Lung (tissue), 12 donors: Measurements from ENCODE around the gene ZNF765. TPM values are rescaled to one million over a fixed set of nuclear protein-coding genes. Genes with fewer than 3 reads are reported as not detected.

Experiments used
- ATAC-seq: fragments of 200-7000 bp; cut with Tn5 transposase; one replicate; pipeline ENCODE4 v1.9.1; 2020; ENCODE audit warnings: moderate number of reproducible peaks; ENCODE audit not compliant: insufficient read depth, low FRiP score
- DNase-seq, 3 donors: peaks; one replicate each; pipeline ENCODE4 v3.0.0-alpha.2; 2013 to 2017
- H3K27ac ChIP-seq, 2 donors: one replicate each; pipeline ENCODE4 v1.5.1; 2013; ENCODE audit warnings: mild to moderate bottlenecking in 2 of 2, moderate library complexity in 2 of 2, control low read depth in 1 of 2, inconsistent platforms in 1 of 2, low read depth in 1 of 2, low read length in 1 of 2
- H3K27me3 ChIP-seq, 3 donors: one replicate each; pipeline ENCODE4 v1.5.1; 2013; ENCODE audit warnings: low read length in 2 of 3; ENCODE audit not compliant: control insufficient read depth in 3 of 3, insufficient read depth in 3 of 3
- H3K36me3 ChIP-seq, 4 donors: one replicate each; pipeline ENCODE4 v1.5.1; 2013; ENCODE audit warnings: low read length in 4 of 4, mild to moderate bottlenecking in 1 of 4, moderate library complexity in 1 of 4; ENCODE audit not compliant: control insufficient read depth in 4 of 4, insufficient read depth in 4 of 4
- H3K4me1 ChIP-seq, 5 donors: one replicate each; pipeline ENCODE4 v1.5.1; 2013; ENCODE audit warnings: low read length in 5 of 5, mild to moderate bottlenecking in 2 of 5, moderate library complexity in 1 of 5; ENCODE audit not compliant: control insufficient read depth in 5 of 5, insufficient read depth in 5 of 5
- H3K4me3 ChIP-seq: one replicate; pipeline ENCODE4 v1.5.1; 2013; ENCODE audit warnings: mild to moderate bottlenecking, control low read depth, moderate library complexity
- H3K9ac ChIP-seq, 2 donors: one replicate each; pipeline ENCODE4 v1.5.1; 2013; ENCODE audit warnings: low read length in 2 of 2, control low read depth in 1 of 2; ENCODE audit not compliant: insufficient read depth in 1 of 2
- H3K9me3 ChIP-seq, 4 donors: one replicate each; pipeline ENCODE4 v1.5.1; 2013; ENCODE audit warnings: low read length in 3 of 4, mild to moderate bottlenecking in 1 of 4, moderate library complexity in 1 of 4; ENCODE audit not compliant: control insufficient read depth in 4 of 4, insufficient read depth in 3 of 4
- CTCF ChIP-seq: IDR thresholded peaks from 2 replicates; pipeline ENCODE4 v1.5.1; 2012; ENCODE audit warnings: mild to moderate bottlenecking; ENCODE audit errors: control extremely low read depth, extremely low read depth
- WGBS, 2 donors: extraction: QIAGEN DNeasy Blood & Tissue Kit; methylation state at CpG; one replicate each; pipeline ENCODE4 v1.1.7; 2013; 5-methylcytosine and 5-hydroxymethylcytosine counted together
- polyA plus RNA-seq, 2 donors: library from polyadenylated mRNA; stranded (reverse); fragments of 200-250 nt; gene quantifications; one replicate each; pipeline ENCODE4 v1.2.1, GENCODE V29; 2013
- total RNA-seq, 2 donors: library from RNA; depleted of rRNA in 1 of 2; stranded (reverse); fragments of >200 nt in 1 of 2; gene quantifications; one replicate each; pipeline ENCODE4 v1.2.1, GENCODE V29; 2014 to 2021
- donor health status: control.
- donor health status: control.
- donor health status: Bipolar disorder and iron deficiency.
- donor health status: healthy.
- donor health status: DM: yes; HTN: yes; CAD: no.

The ZNF765 gene
- total and polyA plus RNA-seq, 4 donors: 3.6 to 11.3 (median 6.4) TPM

- Histone ChIP-seq H3K27me3 (no peaks in the 10 kb centered on the region), H3K36me3 (peaks cover 0 to 17% (median 9%) of the 10 kb centered on the region in 4 donors), H3K4me1 (no peaks in the 10 kb centered on the region), H3K9me3 (peaks cover 0 to 22% (median 0%) of the 10 kb centered on the region in 4 donors), H3K4me3 (no peak overlapping the region), H3K9ac (no peak overlapping the region), H3K27ac (no peak overlapping the region)
- WGBS, 2 donors: 53 to 71% methylated on average over 3 of the region's 3 CpGs
- ATAC-seq (no peak), DNase-seq (no peak)
- no peak for TF ChIP-seq CTCF
Observed at GRCh38 chr19:53374288-53374687, 20.7 kb upstream of the ZNF765 start.

GRCh38 chr19:53374743-53375142, 20.2 kb upstream of the ZNF765 start:
- Histone ChIP-seq H3K9me3 (peaks cover 0 to 24% (median 0%) of the 10 kb centered on the region in 4 donors), H3K4me3 (no peak overlapping the region), H3K27me3 (no peaks in the 10 kb centered on the region), H3K36me3 (peaks cover 0 to 17% (median 9%) of the 10 kb centered on the region in 4 donors), H3K27ac (no peak overlapping the region), H3K9ac (no peak overlapping the region), H3K4me1 (no peaks in the 10 kb centered on the region)
- no peak for TF ChIP-seq CTCF
- 94 to 95% methylated on average over 1 of the region's 1 CpG for WGBS, 2 donors
- ATAC-seq (no peak), DNase-seq (no peak)

GRCh38 chr19:53381376-53381775, 13.6 kb upstream of the ZNF765 start:
- ATAC-seq: no peak
- WGBS, 2 donors: 97 to 98% methylated on average over 3 of the region's 3 CpGs
- peaks cover 3 to 22% (median 4%) of the 10 kb centered on the region in 4 donors for H3K9me3 ChIP-seq
- peaks cover 9 to 27% (median 15%) of the 10 kb centered on the region in 4 donors for H3K36me3 ChIP-seq
- H3K9ac ChIP-seq: no peak overlapping the region
- H3K27me3 ChIP-seq: no peaks in the 10 kb centered on the region
- TF ChIP-seq CTCF: no peak
- no peak for DNase-seq
- no peak overlapping the region for H3K4me3 ChIP-seq
- H3K4me1 ChIP-seq: no peaks in the 10 kb centered on the region
- H3K27ac ChIP-seq: no peak overlapping the region

GRCh38 chr19:53388168-53388567, 6.8 kb upstream of the ZNF765 start:
- Histone ChIP-seq H3K4me1 (no peaks in the 10 kb centered on the region), H3K27ac (no peak overlapping the region), H3K36me3 (peaks cover 0 to 5% (median 4%) of the 10 kb centered on the region in 4 donors), H3K4me3 (no peak overlapping the region), H3K27me3 (no peaks in the 10 kb centered on the region), H3K9me3 (peaks cover 0 to 11% (median 5%) of the 10 kb centered on the region in 4 donors), H3K9ac (no peak overlapping the region)
- DNase-seq (no peak), ATAC-seq (no peak)
- WGBS, 2 donors: 74 to 84% methylated on average over 3 of the region's 3 CpGs
- no peak for TF ChIP-seq CTCF
